GM21423 (cell line): Measurements from ENCODE around the gene PABPC1L2A.
"Not testable (repeated sequence)": the region's sequence is repeated elsewhere in the genome, so short reads cannot be mapped to it uniquely, and the experiment has no call there.

Experiments used
- ATAC-seq: cut with Tn5 transposase; IDR thresholded peaks from one replicate; pipeline ENCODE4 v1.9.1; 2021; ENCODE audit warnings: mild to moderate bottlenecking, moderate library complexity; ENCODE audit not compliant: unreplicated experiment

PABPC1L2A gene

DNA sequence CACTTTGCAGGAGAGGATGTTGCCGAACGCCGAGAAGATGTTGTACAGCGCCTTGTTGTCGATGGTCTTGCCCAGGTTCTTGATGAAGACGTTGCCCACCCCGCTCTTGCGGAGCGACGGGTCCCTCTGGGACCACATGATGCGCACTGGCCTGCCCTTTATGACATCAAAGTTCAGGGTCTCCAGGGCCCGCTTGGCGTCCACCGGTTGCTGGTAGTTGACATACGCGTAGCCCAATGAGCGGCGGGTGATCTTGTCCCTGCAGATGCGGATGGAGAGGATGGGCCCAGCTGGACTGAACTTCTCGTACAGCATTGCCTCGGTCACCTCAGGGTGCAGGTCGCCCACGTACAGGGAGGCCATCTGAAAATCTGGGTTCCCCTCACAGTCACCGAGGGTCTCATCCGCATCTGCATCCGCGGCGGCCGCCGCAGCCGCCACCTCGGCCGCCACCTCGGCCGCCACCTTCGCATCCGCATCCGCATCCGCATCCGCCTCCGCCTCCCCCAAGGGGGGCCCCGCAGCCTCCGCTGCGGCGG, at the start of gene PABPC1L2A:
PABPC1L2A (minus strand) TSS at position 489 of the 539 bp plus-strand sequence; CDS start at position 363, 126 bp downstream.
- not testable (repeated sequence) for ATAC-seq

DNA sequence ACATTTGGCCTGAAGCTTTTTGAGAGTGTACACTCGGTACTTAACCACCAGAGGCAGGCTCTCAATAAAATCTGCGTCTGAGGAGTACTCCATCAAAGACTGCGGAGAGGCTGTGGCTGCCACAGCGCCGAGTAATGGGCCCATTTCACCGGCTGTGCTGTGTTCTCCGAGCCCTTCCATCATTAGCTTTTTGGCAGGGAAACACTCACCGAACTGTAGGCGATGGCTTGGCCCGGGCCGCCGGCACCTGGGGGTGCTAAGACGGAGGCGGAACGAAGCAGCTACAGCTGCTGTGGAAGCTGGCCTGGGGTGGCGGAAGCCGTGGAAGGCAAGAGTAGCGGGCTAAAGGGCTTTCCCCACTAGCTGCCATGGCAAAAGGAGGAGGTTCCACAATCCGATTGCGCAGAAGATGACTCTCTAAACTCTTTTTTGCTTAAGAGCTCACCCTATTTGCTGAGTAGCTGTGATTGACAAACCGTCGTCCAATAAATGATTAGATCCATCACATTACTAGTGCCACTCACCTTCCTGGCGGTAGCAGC, 48.5 kb upstream of the PABPC1L2A start:
- ATAC-seq: no peak

DNA sequence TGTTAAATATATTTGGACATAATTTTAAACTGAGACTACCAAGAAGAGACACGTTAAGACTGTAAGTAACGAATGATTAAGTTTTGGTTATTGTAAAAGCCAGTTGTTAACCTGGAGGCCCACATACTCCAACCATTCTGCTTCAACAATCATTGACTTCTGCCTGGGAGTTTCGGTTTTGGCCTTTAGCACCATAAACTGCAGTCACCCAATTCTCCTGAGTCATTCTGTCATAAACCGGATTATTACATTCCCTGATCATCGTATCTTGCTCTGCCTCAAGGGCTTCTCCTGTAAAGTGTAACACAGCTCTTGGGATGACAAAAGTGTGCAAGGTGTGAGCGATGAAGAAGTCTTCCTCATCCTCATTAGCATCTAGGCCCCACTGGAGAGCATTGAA, 46.9 kb upstream of the PABPC1L2A start:
- ATAC-seq: no peak

DNA sequence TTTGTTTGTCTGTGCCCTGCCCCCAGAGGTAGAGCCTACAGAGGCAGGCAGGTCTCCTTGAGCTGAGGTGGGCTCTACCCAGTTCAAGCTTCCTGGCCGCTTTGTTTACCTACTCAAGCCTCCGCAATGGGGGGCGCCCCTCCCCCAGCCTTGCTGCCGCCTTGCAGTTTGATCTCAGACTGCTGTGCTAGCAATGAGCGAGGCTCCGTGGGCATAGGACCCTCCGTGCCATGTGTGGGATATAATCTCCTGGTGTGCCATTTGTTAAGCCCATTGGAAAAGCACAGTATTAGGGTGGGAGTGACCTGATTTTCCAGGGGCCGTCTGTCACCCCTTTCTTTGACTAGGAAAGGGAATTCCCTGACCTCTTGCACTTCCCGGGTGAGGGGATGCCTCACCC, 20.2 kb upstream of the PABPC1L2A start:
- ATAC-seq: not testable (repeated sequence)

DNA sequence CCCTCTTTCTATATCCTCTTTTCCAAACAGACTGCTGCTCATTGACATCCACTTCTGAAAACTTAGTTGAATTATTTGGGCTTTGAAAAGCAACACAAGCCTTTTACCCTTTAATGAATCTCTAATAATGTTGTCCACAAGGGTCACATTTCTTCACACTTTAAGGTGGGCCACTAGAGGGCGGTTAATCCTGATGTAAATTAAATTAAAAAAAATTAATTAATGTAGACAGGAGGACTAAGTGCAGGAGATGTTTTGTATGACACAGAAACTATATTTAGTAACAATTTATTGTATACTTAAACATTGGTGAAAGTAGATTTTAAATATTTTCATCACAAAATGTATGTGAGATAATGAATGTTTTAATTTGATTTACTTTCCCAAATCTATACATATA, 7.5 kb upstream of the PABPC1L2A start:
- ATAC-seq: not testable (repeated sequence)

DNA sequence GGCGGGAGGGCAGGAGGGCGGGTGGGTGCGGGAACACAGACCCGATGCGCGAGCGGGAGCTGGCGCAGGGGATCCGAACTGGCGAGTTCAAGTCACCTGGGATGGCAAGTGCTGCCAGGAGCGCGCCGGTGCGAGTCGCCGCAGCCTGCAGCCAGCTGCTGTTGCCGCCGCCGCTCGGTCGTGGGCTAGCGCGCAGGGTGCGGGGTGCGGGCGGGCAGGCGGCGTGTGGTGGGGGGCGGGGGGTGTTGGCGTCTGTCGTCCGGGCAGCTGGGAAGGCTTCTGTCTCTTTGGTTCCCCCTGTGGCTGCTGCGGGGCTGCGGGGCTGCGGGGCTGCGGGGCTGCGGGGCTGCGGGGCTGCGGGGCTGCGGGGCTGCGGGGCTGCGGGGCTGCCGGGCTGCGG, 572 bp upstream of the PABPC1L2A start:
- ATAC-seq: not testable (repeated sequence)

DNA sequence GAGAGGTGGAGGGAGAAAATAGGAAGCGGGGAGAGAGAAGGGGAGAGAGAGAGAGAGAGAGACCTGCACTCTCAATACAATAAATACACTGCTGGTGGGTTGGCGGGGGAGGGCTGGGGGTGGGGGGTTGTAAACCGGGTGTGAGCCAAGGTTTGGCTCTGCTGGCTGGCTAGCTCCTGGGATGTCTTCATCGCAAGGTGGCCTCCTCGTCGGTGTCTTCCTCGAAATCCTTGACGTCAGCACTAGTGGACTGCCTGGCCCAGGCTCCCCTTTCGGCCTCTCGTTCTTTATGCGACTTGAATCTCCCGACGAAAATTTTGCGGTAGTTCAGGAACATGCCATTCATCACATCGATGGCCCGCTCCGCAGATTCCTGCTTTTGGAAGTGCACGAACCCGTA, 715 bp downstream of the PABPC1L2A start:
- ATAC-seq: not testable (repeated sequence)

DNA sequence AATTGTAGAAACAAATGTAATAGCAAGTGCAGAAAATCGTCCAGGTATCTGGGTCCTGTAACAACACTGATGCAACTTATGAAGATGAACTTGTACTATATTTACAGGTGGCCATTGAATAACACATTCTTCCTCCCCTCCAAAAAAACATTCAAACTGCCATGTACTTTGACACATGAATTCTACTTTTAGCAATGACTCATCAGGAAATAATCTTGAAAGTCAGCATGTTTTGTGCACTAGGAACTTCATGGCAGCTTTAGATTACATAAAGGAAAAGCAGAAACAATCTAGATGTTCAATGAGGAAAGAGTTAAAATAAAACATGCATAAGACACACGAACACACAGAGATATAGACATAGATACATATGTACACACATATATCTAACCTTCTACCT, 2.5 kb downstream of the PABPC1L2A start:
- no peak for ATAC-seq

DNA sequence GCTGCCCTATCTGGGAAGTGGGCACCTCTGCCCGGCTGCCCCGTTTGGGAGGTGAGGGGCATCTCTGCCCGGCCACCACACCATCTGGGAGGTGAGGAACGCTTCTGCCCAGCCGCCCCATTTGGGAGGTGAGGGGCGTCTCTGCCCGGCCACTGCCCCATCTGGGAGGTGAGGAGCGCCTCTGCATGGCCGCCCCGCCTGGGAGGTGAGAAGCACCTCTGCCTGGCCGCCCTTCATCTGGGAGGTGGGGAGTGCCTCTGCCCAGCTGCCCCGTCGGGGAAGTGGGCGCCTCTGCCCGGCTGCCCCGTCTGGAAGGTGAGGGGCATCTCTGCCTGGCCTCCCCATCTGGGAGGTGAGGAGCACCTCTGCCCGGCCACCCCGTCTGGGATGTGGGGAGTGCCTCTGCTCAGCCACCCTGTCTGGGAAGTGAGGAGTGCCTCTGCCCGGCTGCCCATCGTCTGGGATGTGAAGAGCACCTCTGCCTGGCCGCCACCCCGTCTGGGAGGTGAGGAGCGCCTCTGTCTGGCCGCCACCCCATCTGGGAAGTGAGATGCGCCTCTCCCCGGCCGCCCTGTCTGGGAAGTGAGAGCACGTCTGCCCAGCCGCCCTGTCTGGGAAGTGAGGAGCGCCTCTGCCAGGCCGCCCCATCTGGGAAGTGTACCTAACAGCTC, 9.8 kb downstream of the PABPC1L2A start:
- ATAC-seq: no peak

DNA sequence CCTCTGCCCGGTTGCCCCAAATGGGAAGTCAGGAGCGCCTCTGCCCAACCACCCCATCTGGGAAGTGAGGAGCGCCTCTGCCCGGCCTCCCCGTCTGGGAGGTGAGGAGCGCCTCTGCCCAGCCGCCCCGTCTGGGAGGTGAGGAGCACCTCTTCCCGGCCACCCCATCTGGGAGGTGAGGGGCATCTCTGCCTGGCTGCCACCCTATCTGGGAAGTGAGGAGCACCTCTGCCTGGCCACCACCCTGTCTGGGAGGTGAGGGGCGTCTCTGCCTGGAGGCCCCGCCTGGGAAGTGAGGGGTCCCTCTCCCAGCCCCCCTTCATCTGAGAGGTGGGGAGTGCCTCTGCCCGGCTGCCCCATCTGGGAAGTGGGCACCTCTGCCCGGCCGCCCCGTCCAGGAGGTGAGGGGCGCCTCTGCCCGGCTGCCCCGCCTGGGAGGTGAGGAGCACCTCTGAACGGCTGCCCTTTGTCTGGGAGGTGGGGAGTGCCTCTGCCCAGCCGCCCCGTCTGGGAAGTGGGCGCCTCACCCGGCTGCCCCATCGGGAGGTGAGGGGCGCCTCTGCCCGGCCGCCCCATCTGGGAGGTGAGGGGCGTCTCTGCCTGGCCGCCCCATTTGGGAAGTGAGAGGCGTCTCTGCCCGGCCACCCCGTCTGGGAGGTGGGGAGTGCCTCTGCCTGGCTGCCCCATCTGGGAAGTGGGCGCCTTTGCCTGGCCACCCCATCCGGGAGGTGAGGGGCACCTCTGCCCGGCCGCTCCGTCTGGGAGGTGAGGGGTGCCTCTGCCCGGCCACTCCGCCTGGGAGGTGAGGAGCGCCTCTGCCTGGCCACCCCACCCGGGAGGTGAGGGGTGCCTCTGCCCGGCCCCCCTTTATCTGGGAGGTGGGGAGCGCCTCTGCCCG, 10.6 kb downstream of the PABPC1L2A start:
- ATAC-seq: no peak

DNA sequence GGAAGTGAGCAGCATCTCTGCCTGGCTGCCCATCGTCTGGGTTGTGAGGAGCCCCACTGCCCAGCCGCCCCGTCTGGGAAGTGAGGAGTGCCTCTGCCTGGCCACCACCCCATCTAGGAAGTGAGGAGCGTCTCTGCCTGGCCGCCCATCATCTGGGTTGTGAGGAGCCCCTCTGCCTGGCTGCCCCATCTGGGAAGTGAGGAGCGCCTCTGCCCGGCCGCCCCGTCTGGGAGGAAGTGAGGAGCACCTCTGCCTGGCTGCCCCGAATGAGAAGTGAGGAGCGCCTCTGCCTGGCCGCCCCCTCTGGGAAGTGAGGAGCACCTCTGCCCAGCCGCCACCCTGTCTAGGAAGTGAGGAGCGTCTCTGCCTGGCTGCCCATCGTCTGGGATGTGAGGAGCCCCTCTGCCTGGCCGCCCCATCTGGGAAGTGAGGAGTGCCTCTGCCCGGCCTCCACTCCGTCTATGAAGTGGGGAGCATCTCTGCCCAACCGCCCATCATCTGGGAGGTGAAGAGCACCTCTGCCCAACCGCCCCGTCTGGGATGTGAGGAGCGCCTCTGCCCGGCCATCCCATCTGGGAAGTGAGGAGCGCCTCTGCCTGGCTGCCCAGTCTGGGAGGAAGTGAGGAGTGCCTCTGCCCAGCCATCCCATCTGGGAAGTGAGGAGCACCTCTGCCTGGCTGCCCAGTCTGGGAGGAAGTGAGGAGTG, 11.4 kb downstream of the PABPC1L2A start:
- ATAC-seq: not testable (repeated sequence)

DNA sequence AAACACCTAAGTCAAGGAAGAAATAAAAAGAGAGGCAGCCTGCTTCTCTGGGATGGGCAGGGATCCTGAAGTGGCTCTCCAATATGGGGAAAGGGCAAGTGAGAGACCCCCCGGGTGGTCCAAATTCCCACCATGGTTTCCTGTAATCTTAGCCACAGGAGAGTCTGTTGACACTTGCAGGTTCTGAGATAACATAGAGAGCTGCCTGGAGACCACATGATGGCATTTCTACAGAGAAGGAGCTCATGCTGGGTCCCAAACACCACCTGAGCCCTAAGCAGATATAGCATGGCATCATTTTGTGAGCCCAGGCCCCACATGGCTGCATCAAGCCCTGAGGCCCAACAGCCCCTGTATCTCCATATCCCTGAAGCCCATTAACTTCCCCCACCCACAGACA, 50.4 kb downstream of the PABPC1L2A start:
- no peak for ATAC-seq
